Cardiac fibroblast (primary cell): ENCODE data around the gene SMIM24.
A peak's percentile ranks its signal among the peaks of the same experiment; 100 is the strongest.
"Not testable (repeated sequence)": the region's sequence is repeated elsewhere in the genome, so short reads cannot be mapped to it uniquely, and the experiment has no call there.

Source experiments
- DNase-seq, 2 donors: peaks; one replicate each; pipeline versions ENCODE4 v3.0.0 to v3.0.0-alpha.2; 2010; ENCODE audit warnings: low read depth in 2 of 2
- H3K4me3 ChIP-seq, 2 donors: replicated peaks in 1 of 2; 1 replicate in 1 of 2; 2 replicates in 1 of 2; pipeline ENCODE4 v1.5.1; 2011; ENCODE audit warnings: low read depth in 2 of 2, low read length in 2 of 2, mild to moderate bottlenecking in 2 of 2, moderate library complexity in 1 of 2
- TF ChIP-seq, protein P1 (sequence below): IDR thresholded peaks from one replicate; pipeline ENCODE4 v1.5.1; 2011; ENCODE audit warnings: low read depth, mild to moderate bottlenecking, low read length, inconsistent platforms

SMIM24 gene

DNA sequence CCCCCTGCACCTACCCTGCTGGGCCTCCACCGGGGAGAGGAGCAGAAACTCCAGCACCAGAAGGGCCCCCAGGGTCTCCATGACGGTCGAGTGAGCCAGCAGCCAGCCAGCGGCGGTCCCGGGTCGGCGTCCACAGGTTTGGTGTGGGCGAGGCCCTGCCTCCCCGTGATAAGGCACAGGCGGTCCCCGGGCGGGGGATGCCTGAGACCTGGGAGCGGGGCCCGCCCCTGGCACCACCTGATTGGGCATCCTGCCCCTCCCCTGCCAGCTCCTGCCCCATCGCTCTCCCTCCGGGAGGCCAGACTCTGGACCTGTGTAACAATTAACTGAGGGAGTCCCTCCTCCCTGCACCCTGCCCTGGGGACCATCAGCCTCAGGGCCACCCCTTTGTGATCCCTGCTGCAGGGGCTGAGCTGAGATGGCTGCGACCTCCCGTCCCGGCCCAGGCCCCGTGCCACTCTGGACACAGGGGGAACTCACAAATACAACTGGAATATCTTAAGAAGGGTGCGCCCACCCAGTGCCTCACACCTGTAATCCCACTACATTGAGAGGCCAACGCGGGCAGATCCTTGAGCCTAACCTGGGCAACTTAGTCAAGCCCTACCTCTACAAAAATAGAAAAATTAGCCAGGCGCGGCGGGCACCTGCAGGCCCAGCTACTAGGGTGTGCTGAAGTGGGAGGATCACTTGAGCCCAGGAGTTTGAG lies at the start of gene SMIM24:
Gene SMIM24, minus strand, starts transcription at position 143 of the 709 bp plus-strand sequence. Its CDS starts 62 bp downstream, at position 81.
- DNase-seq = no peak
- TF ChIP-seq, protein P1, sequence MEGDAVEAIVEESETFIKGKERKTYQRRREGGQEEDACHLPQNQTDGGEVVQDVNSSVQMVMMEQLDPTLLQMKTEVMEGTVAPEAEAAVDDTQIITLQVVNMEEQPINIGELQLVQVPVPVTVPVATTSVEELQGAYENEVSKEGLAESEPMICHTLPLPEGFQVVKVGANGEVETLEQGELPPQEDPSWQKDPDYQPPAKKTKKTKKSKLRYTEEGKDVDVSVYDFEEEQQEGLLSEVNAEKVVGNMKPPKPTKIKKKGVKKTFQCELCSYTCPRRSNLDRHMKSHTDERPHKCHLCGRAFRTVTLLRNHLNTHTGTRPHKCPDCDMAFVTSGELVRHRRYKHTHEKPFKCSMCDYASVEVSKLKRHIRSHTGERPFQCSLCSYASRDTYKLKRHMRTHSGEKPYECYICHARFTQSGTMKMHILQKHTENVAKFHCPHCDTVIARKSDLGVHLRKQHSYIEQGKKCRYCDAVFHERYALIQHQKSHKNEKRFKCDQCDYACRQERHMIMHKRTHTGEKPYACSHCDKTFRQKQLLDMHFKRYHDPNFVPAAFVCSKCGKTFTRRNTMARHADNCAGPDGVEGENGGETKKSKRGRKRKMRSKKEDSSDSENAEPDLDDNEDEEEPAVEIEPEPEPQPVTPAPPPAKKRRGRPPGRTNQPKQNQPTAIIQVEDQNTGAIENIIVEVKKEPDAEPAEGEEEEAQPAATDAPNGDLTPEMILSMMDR = no peak
- H3K4me3 ChIP-seq = no peak within 1 kb of the TSS

DNA sequence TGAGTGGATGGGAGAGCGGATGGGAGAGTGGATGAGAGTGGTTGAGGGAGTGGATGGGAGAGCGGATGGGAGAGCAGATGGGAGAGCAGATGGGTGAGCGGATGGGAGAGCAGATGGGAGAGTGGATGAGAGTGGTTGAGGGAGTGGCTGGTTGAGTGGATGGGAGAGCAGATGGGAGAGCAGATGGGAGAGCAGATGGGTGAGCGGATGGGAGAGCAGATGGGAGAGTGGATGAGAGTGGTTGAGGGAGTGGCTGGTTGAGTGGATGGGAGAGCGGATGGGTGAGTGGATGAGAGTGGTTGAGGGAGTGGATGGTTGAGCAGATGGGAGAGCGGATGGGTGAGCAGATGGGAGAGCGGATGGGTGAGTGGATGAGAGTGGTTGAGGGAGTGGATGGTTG lies 49.0 kb upstream of the SMIM24 start:
- DNase-seq, H3K4me3 ChIP-seq: not testable (repeated sequence)

DNA sequence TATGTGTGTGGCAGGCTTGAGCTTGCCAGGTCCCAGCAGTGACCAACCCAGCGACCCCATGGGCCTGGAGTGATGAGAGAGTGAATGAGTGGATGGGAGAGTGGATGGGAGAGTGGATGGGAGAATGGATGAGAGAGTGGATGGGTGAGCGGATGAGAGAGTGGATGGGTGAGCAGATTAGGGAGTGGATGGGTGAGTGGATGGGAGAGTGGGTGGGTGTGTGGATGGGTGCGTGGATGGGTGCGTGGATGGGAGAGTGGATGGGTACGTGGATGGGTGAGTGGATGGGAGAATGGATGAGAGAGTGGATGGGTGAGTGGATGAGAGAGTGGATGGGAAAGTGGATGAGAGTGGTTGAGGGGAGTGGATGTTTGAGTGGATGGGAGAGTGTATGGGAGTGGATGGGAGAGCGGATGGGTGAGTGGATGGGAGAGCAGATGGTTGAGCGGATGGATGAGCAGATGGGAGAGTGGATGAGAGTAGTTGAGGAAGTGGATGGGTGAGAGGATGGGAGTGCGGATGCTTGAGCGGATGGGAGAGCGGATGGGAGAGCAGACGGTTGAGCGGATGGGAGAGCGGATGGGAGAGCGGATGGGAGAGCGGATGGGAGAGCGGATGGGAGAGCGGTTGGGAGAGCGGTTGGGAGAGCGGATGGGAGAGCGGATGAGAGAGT lies 48.4 kb upstream of the SMIM24 start:
- H3K4me3 ChIP-seq = no peak overlapping the region
- TF ChIP-seq, protein P1 = no peak
- no peak for DNase-seq

DNA sequence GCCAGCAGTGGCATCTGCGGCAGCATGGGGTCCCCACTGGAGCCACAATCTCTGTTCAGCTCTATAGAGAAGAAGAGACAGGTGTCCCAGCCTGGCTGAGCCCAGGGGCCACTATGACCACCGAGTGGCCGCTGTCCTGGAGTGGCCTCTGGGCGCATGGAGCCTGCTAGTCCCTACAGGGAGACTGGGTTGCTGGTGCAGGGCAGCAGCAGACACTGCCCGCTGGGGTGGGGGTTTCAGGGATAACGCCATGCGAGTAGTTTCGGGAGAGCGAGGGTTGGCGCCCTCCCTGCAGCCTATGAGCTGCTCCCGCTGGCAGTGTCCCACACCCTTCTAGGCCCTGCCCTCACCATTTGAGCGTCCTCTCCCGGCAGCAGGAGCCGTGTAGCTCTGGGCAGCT lies 47.8 kb upstream of the SMIM24 start:
- H3K4me3 ChIP-seq = no peak overlapping the region
- DNase-seq = no peak
- TF ChIP-seq, protein P1 = no peak

DNA sequence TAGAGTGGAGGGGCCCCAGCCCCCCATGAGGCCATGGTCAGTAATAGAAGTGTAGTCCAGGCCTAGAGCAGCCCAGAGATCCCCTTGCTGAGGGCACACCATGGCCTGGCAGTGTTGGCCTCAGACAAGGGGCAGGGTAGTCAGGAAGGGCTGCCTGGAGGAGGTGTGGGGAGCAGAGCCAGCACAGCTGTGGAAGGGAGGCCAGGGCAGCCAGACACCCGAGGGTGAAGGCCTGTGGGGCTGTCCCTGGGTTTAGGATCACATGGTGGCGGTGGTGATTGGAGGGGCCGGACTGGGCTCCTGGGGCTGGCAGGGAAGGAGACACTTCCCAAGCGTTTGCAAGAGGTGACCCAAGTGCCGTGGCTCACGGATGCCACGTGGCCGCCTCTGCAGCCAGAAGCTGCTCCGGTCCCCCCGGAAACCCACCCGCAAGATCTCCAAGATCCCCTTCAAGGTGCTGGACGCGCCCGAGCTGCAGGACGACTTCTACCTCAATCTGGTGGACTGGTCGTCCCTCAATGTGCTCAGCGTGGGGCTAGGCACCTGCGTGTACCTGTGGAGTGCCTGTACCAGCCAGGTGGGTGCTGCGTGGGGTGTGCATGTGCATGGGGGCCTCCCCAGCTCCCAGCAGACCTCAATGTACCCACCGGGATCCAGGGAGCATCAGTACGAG lies 47.0 kb upstream of the SMIM24 start:
- no peak for DNase-seq
- TF ChIP-seq, protein P1 = no peak
- H3K4me3 ChIP-seq = no peak overlapping the region

DNA sequence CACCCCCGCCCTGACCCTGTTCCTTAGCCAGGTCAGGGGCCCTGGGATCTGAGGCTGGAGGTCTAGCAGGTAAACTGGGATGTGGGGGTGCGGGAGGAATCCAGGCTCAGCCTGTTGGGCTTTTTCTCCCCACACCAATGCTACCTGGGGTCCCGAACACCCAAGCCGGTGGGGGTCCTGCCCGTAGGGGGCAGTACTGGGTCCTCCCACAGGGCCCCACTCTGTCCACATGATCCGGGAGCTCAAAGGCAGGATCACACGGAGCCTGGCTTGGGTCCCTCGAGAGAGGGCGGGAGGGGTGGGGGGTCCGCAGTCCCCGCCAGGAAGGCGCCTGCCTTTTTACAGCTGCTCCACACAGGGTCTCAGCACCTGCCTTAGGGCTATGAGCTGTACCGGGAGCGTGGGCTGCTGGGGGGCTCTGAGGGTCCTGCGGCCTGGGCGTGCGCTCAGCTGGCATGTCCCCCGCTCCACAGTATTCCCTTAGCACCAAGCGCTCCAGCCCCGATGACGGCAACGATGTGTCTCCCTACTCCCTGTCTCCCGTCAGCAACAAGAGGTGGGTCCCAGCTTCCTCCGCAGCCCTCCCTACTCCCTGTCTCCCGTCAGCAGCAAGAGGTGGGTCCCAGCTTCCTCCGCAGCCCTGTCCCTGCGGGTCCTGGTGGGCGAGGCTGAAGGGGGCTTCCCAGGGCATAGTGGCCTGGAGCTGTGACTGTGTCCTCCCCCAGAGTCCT lies 46.3 kb upstream of the SMIM24 start:
- no peak for DNase-seq
- TF ChIP-seq, protein P1 = peak; percentile 18
- H3K4me3 ChIP-seq = no peak overlapping the region
